Cardiac septum (tissue), 1 donor: ENCODE data around the gene CDRT15L2. TPM values are rescaled to one million over a fixed set of nuclear protein-coding genes. Genes with fewer than 3 reads are reported as not detected.
"Not testable (repeated sequence)": the region's sequence is repeated elsewhere in the genome, so short reads cannot be mapped to it uniquely, and the experiment has no call there.

Experiments used
- DNase-seq: peaks from one replicate; pipeline ENCODE4 v3.0.0-alpha.2; 2020; ENCODE audit warnings: low spot score
- intact Hi-C: fragments of 100-400 bp; cut with DNase I; formaldehyde crosslinking; loops from one replicate; pipeline ENCODE4 v1.14.0; 2022
- total RNA-seq: library from RNA; stranded (reverse); fragmentation: NEBNext Ultra II Directional; extraction: Animal tissue kit (Norgen Biotek cat#: 25700); gene quantifications from one replicate; pipeline ENCODE4 v1.2.1, GENCODE V29; 2021
- donor health status: DM: no; HTN: no; CAD: no.

CDRT15L2 gene
- total RNA-seq, 1 donor from 2014 or later = not detected

GRCh38 chr17:20568604-20569003, 10.9 kb upstream of the CDRT15L2 start:
- intact Hi-C loops = not testable (repeated sequence)

GRCh38 chr17:20571653-20572052, 7.9 kb upstream of the CDRT15L2 start:
- DNase-seq, intact Hi-C loops: not testable (repeated sequence)

More at GRCh38 chr17:20568604-20569003, 10.9 kb upstream of the CDRT15L2 start:
- not testable (repeated sequence) for DNase-seq

GRCh38 chr17:20573216-20573615, 6.3 kb upstream of the CDRT15L2 start:
- DNase-seq, intact Hi-C loops: not testable (repeated sequence)

- DNase-seq, intact Hi-C loops: not testable (repeated sequence)
Observed at GRCh38 chr17:20575071-20575470, 4.5 kb upstream of the CDRT15L2 start.

- DNase-seq, intact Hi-C loops: not testable (repeated sequence)
Observed at GRCh38 chr17:20583891-20584577, 4.5 kb downstream of the CDRT15L2 start.

GRCh38 chr17:20588744-20589453, 9.4 kb downstream of the CDRT15L2 start:
- DNase-seq, intact Hi-C loops: not testable (repeated sequence)

- intact Hi-C loops, DNase-seq: not testable (repeated sequence)
Observed at GRCh38 chr17:20589454-20589810, 9.9 kb downstream of the CDRT15L2 start.

GRCh38 chr17:20591040-20591439, 11.5 kb downstream of the CDRT15L2 start:
- intact Hi-C loops, DNase-seq: not testable (repeated sequence)

GRCh38 chr17:20605568-20605967, 26.0 kb downstream of the CDRT15L2 start:
- DNase-seq, intact Hi-C loops: not testable (repeated sequence)

- intact Hi-C loops, DNase-seq: not testable (repeated sequence)
Observed at GRCh38 chr17:20609490-20609889, 30.0 kb downstream of the CDRT15L2 start.

GRCh38 chr17:20611309-20611708, 31.8 kb downstream of the CDRT15L2 start:
- intact Hi-C loops = no loop called here
- DNase-seq = no peak

- DNase-seq = no peak
- intact Hi-C loops = no loop called here
Observed at GRCh38 chr17:20612635-20613034, 33.1 kb downstream of the CDRT15L2 start.

GRCh38 chr17:20613248-20613647, 33.7 kb downstream of the CDRT15L2 start:
- intact Hi-C loops = no loop called here
- DNase-seq = no peak

- DNase-seq = no peak
- intact Hi-C loops = no loop called here
Observed at GRCh38 chr17:20613905-20614304, 34.4 kb downstream of the CDRT15L2 start.

- intact Hi-C loops, DNase-seq: not testable (repeated sequence)
Observed at GRCh38 chr17:20615461-20615860, 35.9 kb downstream of the CDRT15L2 start.

Other genes starting within 250 kb of the CDRT15L2 start
- gene LGALS9B, start 112.2 kb upstream of the CDRT15L2 start, total RNA-seq = not detected